Measurements from ENCODE around the gene CAT.

Gene CAT

DNA sequence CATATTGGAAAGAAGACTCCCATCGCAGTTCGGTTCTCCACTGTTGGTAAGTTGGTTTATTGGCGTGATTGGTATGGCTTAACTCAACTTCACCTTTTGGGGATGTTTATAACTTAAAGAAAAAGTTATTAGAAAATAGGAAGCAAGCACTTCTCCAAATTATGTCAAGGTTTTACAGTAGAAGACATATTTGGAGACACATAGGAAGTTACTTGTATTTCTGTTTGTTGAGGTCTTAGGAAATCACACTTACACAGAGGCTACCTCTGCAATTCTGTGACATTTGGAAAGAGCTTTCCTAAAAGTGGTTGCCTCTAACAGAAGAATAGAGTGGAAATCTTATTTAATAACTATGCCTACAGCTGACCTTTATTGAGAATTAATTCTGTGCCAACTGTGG lies 12.3 kb downstream of the CAT start:
- peak in 1 of 2 experiments; percentile 66 for DNase-seq (ENCODE audit: low read depth in 1 of 2, low spot score in 1 of 2)
- Histone ChIP-seq H3K4me3 (replicated peaks; ENCODE audit: insufficient read depth, low read length) (no peak overlapping the region), H3K27me3 (ENCODE audit: insufficient read depth, poor library complexity, severe bottlenecking) (no peaks in the 10 kb centered on the region), H3K27ac (replicated peaks) (peak overlapping the region; percentile 78)
- TF ChIP-seq, protein P1, sequence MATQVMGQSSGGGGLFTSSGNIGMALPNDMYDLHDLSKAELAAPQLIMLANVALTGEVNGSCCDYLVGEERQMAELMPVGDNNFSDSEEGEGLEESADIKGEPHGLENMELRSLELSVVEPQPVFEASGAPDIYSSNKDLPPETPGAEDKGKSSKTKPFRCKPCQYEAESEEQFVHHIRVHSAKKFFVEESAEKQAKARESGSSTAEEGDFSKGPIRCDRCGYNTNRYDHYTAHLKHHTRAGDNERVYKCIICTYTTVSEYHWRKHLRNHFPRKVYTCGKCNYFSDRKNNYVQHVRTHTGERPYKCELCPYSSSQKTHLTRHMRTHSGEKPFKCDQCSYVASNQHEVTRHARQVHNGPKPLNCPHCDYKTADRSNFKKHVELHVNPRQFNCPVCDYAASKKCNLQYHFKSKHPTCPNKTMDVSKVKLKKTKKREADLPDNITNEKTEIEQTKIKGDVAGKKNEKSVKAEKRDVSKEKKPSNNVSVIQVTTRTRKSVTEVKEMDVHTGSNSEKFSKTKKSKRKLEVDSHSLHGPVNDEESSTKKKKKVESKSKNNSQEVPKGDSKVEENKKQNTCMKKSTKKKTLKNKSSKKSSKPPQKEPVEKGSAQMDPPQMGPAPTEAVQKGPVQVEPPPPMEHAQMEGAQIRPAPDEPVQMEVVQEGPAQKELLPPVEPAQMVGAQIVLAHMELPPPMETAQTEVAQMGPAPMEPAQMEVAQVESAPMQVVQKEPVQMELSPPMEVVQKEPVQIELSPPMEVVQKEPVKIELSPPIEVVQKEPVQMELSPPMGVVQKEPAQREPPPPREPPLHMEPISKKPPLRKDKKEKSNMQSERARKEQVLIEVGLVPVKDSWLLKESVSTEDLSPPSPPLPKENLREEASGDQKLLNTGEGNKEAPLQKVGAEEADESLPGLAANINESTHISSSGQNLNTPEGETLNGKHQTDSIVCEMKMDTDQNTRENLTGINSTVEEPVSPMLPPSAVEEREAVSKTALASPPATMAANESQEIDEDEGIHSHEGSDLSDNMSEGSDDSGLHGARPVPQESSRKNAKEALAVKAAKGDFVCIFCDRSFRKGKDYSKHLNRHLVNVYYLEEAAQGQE (IDR thresholded peaks at IDR 0.05; ENCODE audit: insufficient replicate concordance, low read depth), result no peak
- TF ChIP-seq SPI1 (IDR thresholded peaks at IDR 0.05; ENCODE audit: borderline replicate concordance, low read depth), result peak; percentile 94
- TF ChIP-seq POLR2AphosphoS5 (IDR thresholded peaks at IDR 0.05; ENCODE audit: low read depth), result no peak

DNA sequence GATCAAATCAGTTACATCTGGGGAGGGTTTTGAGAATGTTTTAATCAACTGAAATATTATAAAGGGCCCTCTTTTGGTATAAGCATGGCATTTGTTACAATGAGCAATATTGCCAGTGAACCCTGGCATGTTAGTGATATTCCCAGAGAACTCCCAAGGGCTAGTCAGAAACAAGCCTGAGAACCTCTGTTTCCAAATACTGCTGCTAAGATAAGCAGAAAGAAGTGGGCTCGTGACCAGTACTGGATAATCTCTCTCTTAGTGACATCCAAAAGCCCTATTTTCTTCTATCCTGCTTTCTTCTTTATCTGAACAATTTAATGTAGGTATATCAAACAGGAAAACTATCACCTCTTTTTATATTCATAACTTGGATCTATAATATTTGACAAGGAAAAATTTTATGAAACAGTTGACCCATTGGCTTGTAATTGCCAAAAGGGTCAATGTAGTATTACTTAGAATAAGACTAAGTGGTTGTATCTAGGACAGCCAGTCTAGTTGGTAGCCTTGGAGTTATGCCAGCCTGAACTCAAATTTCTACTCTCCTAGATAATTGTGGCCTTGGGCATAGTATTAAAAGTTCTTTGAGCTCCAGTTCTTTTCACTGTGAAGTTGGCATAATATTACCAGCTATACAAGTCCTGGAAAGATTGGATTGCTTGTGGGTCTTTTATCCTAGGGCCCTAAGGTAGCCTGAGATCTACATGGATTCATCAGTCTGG lies 15.7 kb downstream of the CAT start:
- TF ChIP-seq, protein P1 (IDR thresholded peaks at IDR 0.05; ENCODE audit: insufficient replicate concordance, low read depth), result no peak
- TF ChIP-seq, protein P2, sequence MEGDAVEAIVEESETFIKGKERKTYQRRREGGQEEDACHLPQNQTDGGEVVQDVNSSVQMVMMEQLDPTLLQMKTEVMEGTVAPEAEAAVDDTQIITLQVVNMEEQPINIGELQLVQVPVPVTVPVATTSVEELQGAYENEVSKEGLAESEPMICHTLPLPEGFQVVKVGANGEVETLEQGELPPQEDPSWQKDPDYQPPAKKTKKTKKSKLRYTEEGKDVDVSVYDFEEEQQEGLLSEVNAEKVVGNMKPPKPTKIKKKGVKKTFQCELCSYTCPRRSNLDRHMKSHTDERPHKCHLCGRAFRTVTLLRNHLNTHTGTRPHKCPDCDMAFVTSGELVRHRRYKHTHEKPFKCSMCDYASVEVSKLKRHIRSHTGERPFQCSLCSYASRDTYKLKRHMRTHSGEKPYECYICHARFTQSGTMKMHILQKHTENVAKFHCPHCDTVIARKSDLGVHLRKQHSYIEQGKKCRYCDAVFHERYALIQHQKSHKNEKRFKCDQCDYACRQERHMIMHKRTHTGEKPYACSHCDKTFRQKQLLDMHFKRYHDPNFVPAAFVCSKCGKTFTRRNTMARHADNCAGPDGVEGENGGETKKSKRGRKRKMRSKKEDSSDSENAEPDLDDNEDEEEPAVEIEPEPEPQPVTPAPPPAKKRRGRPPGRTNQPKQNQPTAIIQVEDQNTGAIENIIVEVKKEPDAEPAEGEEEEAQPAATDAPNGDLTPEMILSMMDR (IDR thresholded peaks at IDR 0.05; ENCODE audit: insufficient read depth, low read length), result no peak
- TF ChIP-seq SPI1 (IDR thresholded peaks at IDR 0.05; ENCODE audit: borderline replicate concordance, low read depth) (no peak), GABPA (IDR thresholded peaks at IDR 0.05; ENCODE audit: low read depth) (no peak), POLR2AphosphoS5 (IDR thresholded peaks at IDR 0.05; ENCODE audit: low read depth) (no peak)
- H3K27me3 ChIP-seq (ENCODE audit: insufficient read depth, poor library complexity, severe bottlenecking), result no peaks in the 10 kb centered on the region
- no peak for DNase-seq (ENCODE audit: low read depth in 1 of 2, low spot score in 1 of 2)
- 0 out of 2 replicates have a peak overlapping the region, but pooled peaks have one; percentile 4 for H3K27ac ChIP-seq (replicated peaks)
- H3K4me3 ChIP-seq (replicated peaks; ENCODE audit: insufficient read depth, low read length), result no peak overlapping the region

DNA sequence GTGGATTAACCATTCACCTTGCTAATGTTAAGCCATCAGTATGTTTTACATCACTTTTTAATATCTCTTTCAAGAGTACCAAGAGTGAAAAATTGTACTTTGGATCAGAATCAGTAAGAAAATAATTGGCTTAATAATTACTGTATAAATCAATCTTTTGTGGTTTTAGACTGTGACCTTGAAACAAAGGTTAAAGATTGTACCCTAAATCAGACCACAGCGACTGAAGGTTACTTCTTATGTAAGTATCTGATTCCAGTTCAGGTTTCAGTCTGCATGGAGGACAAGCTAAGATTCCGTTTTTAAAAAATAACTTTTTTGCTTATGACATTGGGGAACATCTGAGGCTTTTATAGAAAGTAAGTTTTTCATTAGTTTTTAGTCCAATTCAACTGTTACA lies 18.9 kb downstream of the CAT start:
- no peak for DNase-seq (ENCODE audit: low read depth in 1 of 2, low spot score in 1 of 2)
- no peak overlapping the region for H3K4me3 ChIP-seq (replicated peaks; ENCODE audit: insufficient read depth, low read length)
- TF ChIP-seq GABPA (IDR thresholded peaks at IDR 0.05; ENCODE audit: low read depth), result no peak
- TF ChIP-seq, protein P2 (IDR thresholded peaks at IDR 0.05; ENCODE audit: insufficient read depth, low read length), result no peak
- TF ChIP-seq SPI1 (IDR thresholded peaks at IDR 0.05; ENCODE audit: borderline replicate concordance, low read depth), result no peak
- no peak for TF ChIP-seq POLR2AphosphoS5 (IDR thresholded peaks at IDR 0.05; ENCODE audit: low read depth)
- TF ChIP-seq, protein P1 (IDR thresholded peaks at IDR 0.05; ENCODE audit: insufficient replicate concordance, low read depth), result no peak
- H3K27ac ChIP-seq (replicated peaks), result no peak overlapping the region
- no peaks in the 10 kb centered on the region for H3K27me3 ChIP-seq (ENCODE audit: insufficient read depth, poor library complexity, severe bottlenecking)
